SK-N-SH (cell line): ENCODE measurements around the gene SLC8B1.

Experiments used
- ELF1 ChIP-seq: IDR thresholded peaks from 2 replicates; pipeline ENCODE4 v1.4.0; 2012
- MAX ChIP-seq: IDR thresholded peaks from 2 replicates; pipeline ENCODE4 v1.4.0; 2012; ENCODE audit warnings: low read depth
- POLR2AphosphoS5 ChIP-seq: IDR thresholded peaks from 2 replicates; pipeline ENCODE4 v1.6.1; 2012; ENCODE audit warnings: low read depth, low read length
- RCOR1 ChIP-seq: fragments of 150-350 bp; IDR thresholded peaks from 2 replicates; pipeline ENCODE4 v1.6.1; 2017; ENCODE audit warnings: antibody characterized with exemption, low read length
- RXRA ChIP-seq: IDR thresholded peaks from 2 replicates; pipeline ENCODE4 v1.4.0; 2012; ENCODE audit warnings: low read depth, mild to moderate bottlenecking, borderline replicate concordance
- TCF12 ChIP-seq: IDR thresholded peaks from 2 replicates; pipeline ENCODE4 v1.4.0; 2012
- TF ChIP-seq, protein P1 (sequence below): fragments of 200-600 bp; sonication (generic); IDR thresholded peaks from 2 replicates; pipeline ENCODE4 v1.6.1; 2017; ENCODE audit warnings: antibody characterized with exemption, mild to moderate bottlenecking, moderate library complexity

GRCh38 chr12:113341535-113341934 lies 6.6 kb upstream of the SLC8B1 start:
- TF ChIP-seq POLR2AphosphoS5 = no peak
- TF ChIP-seq, protein P1, sequence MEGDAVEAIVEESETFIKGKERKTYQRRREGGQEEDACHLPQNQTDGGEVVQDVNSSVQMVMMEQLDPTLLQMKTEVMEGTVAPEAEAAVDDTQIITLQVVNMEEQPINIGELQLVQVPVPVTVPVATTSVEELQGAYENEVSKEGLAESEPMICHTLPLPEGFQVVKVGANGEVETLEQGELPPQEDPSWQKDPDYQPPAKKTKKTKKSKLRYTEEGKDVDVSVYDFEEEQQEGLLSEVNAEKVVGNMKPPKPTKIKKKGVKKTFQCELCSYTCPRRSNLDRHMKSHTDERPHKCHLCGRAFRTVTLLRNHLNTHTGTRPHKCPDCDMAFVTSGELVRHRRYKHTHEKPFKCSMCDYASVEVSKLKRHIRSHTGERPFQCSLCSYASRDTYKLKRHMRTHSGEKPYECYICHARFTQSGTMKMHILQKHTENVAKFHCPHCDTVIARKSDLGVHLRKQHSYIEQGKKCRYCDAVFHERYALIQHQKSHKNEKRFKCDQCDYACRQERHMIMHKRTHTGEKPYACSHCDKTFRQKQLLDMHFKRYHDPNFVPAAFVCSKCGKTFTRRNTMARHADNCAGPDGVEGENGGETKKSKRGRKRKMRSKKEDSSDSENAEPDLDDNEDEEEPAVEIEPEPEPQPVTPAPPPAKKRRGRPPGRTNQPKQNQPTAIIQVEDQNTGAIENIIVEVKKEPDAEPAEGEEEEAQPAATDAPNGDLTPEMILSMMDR = no peak
- no peak for TF ChIP-seq RXRA
- no peak for TF ChIP-seq ELF1
- TF ChIP-seq MAX = no peak
- TF ChIP-seq TCF12 = no peak
- no peak for TF ChIP-seq RCOR1
